GM12892 (cell line): Measurements from ENCODE around the gene PDGFA.

Experiments
- POLR2A ChIP-seq: IDR thresholded peaks from 2 replicates; pipeline ENCODE4 v1.6.1; 2011; ENCODE audit warnings: low read depth, low read length, control low read depth
- POLR2AphosphoS5 ChIP-seq: IDR thresholded peaks from 2 replicates; pipeline ENCODE4 v1.6.1; 2011; ENCODE audit warnings: low read depth, low read length, control low read depth

- TF ChIP-seq POLR2AphosphoS5 (no peak), POLR2A (no peak)
Measured at GRCh38 chr7:504221-505111, 15.2 kb downstream of the PDGFA start.
